Endothelial cell of hepatic sinusoid (primary cell): ENCODE data around the gene TNFRSF18.

Source experiments
- in situ Hi-C: cut with HindIII; loops from 2 replicates; pipeline ENCODE4 v1.10.0; 2017; ENCODE audit warnings: low sequenced_read_pairs

TNFRSF18 gene

DNA sequence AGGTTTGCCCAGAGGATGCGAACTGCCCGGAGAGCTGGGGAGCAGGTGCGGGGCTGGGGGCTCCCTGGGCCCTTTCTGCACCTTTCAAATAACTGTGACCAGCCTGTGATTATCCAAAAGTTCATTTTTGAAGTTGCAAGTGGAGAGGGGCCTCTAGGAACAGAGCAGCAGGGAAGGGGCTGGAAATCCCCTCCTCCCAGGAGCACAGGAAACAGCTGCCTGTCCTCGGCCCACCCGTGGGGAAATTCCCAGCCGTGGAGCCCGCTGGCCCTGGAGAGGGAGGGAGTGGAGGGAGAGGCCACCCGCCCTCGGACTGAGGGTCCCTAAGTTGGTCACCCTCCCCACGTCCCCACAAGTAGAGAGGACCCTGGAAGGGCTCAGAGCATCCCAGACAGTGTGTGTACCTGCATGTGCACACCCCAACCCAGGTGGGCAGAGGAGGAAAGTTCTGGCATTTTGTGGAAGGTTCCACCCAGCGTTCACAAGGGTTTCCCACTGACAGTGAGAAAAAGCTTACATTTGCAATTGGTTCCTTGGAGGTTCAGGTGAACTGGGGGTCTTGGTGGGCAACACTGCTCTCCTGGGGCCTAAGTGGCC lies 8.8 kb upstream of the TNFRSF18 start:
- in situ Hi-C loops, result no loop called here

DNA sequence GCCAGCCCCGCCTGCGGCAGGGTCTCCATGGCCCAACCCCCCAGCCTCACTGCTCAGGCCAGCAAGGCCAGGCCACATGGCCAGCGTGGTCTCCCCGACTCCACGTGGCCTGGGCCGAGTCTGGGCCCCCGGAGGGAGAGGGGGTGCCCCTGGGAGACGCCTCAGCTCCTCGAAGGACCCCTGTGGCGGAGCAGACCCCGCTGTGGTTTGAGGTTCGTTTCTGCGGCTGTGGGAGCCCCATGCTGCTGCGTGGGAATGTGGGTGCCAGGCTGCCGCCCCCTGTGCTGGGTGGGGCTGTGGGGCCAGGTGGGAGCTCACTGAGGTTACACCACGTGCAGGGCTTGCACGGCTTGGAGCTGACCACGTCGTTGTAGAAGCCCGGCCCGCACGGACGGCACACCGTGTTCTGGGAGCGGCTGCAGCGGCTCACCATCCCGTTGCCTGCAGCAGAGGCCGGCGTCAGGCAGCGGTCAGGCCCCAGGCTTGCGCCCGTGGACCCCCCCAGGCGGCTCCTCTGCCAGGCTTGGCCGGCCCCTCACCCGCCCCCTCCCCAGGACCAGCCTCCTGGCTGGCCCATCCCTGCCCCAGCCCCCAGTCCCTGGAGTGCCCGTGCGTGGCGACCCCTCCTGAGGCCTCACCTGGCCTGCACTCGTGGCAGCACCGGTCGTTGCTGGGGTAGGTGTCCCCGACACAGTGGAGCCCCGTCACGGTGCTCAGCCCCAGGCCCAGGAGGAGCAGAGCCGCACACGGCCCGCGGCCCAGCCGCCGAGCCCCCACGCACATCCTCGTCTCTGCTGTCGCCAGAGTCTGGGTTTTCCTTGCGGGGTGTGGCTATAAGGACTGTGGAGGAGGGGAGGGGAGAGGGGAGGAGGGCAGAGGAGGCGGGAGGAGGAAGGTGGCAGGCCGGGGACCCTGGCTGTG lies 7.2 kb upstream of the TNFRSF18 start, which contains the start of gene TNFRSF4:
TSS of gene TNFRSF4 (minus strand) at position 809 of the 921 bp plus-strand sequence. CDS start at position 783, 26 bp downstream.
- in situ Hi-C loops, result no loop called here

DNA sequence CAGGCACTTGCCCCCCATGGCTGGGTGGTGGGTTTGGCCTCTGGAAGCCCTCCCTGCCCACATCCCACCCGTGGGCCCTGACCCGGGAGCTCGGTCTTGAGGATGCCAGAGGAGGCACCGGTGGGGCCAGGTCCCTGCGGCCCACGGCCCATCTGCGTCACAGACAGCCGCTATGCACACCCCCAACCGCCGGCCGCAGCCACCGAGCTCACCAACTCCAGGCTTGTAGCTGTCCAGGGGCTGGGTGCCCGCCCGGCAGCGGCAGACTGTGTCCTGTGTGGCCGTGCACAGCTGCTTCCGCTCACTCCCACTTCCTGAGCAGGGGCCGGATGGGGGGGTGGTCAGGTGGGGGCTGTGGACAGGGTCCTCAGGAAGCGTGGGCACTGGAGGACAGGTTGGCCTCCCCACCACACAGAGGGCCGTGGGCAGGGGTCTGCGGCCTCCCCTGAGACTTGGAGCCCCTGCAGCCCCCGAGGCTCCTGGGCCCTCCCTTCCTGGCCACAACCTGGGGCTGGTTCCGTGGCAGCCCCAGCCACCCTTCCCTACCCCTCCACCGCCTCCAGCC lies 6.5 kb upstream of the TNFRSF18 start:
- in situ Hi-C loops, result no loop called here

DNA sequence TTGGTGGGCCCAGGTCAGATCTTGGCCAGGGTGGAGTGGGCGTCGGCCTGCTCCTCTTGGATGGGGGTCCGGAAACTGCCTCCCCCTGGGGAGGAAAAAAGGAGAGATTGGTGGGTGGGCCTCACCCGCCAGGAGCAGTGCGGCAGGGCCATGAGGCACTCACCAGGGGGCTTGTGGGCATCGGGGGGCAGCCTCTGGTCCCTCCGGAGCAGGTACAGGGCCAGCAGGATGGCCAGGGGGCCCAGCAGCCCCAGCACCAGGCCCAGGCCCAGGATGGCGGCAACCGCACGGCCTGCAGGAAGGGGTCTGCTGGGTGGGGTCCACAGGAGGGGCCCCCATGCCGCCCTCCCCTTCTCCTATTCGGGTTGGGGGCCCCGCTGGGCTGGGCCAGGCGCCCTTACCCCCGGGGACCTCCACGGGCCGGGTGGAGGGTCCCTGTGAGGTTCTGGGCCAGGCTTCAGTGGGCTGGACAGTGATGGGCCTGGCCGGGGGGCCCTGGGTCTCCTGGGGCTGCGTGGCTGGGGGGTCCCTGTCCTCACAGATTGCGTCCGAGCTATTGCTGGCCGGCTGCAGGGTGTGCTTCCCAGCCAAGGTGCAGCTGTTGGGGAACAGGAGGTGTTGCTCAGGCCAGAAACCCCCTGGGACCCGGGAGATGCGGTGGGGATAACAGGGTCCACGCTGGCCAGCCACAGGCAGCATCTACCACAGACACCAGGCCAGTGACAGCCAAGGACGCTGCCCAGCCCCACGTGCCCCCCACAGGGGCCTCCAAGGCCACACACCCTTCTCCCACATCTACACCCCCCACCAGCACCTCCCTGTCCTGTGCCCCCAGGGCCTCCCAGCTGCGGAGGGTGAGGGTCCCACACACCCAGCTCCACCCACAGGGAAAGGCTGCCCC lies 5.4 kb upstream of the TNFRSF18 start:
- in situ Hi-C loops, result no loop called here

DNA sequence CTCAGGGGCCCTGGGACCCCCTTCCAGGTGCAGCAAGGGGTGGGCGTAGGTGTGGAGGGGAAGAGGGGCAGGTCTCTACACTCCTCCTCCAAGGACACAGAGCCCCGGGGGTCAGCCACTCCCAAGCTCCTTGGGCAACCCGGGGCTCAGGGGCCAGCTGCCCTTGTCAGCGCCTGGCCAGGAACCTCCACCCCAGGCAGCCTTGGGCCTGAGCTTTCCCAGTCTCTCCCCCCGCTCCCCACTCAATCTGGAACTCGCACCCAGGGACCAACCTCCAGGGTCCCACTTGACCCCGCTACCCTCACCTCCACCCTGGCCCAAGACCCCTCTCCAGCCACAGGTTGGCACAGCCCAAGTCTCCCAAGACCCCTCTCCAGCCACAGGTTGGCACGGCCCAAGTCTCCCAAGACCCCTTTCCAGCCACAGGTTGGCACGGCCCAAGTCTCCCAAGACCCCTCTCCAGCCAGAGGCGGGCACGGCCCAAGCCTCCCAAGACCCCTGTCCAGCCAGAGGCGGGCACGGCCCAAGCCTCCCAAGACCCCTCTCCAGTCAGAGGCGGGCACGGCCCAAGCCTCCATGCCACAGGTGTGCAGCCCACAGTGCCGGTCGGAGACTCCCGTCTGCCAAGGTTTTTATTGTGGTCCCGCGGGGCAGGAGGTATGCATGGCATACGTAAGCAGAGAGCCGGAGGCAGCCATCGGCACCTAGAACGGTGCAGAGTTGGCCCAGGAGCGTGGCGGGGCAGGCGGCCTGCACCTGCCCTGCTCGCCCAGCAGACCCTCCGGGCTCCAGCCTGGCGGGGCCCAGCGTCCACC lies 4.5 kb upstream of the TNFRSF18 start:
- in situ Hi-C loops, result no loop called here

DNA sequence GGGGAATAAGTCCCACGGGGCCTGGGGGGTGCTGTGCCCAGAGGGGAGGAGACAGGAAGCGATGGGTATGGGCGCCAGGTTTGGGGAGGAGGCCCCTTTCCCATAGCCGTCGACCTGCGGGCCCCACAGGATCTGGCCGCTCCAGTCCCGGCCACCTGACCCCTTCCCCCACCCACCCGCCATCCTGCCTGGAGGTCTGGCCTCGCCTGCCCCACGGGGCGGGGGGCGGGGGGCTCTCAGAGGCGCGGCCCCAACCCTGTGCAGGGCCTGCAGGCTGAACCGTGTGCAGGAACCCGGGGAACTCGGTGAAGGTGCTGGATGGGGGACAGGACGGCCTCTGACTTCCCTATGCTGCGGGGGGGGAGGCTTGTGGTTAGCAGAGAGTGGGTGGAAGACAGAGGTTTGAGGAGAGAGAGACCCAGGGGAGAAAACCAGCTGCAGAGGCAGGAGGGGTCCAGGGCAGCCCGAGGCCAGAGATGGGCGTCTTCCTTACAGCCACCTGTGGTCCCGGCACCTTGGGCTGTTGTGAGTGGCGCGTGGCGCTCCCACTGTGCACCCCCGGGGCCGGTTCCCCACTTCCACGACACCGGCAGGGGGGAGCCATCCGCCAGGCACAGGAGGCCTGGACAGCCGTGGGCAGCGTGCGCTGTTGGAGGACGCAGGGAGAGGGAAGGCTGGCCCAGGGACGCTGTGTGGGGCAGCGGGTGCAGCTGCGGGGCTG lies 2.5 kb upstream of the TNFRSF18 start:
- in situ Hi-C loops, result no loop called here

DNA sequence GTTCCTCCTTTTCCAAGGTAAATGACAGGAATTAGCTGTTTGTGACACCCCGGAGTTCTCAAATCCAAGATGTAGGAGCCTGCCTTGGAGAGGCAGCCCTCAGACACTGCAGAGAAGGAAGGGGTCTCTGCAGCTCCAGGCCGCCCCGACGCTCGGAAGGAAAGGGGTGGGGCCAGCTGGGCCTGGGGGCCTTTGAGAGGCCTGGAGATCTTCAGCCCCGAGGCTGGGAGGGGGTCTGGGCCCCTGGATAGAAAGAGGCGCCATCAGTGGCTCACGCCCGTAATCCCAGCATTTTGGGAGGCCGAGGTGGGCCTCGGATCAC lies 1.1 kb upstream of the TNFRSF18 start:
- in situ Hi-C loops, result no loop called here

DNA sequence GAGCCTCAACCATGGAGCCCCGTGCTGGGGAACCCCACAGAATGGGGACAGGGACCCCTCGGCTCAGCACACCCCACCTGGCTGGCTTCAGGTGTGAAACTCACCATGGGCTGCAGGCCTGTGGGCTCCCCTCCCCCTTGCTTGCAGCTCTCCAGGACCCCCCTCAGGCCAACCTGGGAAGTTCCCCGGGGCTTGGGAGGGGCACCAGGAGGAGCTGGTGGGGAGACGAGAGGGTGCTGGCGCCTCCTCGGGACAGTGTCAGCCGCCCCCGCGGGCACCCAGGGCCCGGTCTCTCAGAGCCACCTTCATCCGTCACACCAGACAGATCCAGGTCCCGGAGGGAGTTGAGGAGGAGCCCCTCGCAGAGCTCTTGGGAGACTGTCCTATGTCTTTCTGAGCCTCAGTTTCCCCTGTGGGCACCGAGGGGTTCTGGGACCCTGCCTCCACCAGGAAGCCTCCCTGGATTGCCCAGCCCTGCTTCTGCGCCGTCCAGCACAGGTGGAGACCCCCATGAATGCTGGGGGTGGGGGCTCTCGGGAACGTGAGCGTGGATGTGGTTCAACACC lies 657 bp upstream of the TNFRSF18 start:
- in situ Hi-C loops, result no loop called here

DNA sequence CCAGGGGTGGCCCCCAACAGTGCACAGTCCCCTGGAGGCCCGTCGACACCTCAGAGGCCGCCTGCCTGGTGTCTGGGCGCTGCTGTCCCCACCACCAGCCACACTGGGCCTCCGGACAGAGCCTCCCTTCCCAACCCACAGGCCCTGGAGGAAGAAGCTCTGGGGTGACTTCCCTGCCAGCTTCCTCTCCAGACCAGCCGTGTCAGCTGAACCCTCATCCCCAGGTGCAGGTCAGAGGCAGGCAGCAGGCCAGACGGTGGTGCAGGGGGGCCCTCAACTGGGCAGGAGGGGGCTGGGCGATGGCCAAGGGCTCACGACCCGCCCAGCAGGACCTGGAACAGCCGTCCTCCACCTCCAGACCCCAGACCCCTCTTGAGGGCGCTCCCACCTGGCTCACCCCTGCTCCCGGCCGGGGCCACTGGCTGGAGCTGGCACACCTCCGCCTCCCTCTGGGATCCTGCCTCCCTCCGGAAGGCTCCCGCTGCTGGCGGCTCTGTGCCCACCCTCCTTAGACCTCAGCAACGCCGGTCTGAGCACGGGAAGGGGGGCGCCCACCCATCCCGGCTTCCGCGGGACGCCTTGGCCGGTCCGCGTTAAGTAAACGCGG lies 520 bp downstream of the TNFRSF18 start:
- in situ Hi-C loops, result no loop called here

DNA sequence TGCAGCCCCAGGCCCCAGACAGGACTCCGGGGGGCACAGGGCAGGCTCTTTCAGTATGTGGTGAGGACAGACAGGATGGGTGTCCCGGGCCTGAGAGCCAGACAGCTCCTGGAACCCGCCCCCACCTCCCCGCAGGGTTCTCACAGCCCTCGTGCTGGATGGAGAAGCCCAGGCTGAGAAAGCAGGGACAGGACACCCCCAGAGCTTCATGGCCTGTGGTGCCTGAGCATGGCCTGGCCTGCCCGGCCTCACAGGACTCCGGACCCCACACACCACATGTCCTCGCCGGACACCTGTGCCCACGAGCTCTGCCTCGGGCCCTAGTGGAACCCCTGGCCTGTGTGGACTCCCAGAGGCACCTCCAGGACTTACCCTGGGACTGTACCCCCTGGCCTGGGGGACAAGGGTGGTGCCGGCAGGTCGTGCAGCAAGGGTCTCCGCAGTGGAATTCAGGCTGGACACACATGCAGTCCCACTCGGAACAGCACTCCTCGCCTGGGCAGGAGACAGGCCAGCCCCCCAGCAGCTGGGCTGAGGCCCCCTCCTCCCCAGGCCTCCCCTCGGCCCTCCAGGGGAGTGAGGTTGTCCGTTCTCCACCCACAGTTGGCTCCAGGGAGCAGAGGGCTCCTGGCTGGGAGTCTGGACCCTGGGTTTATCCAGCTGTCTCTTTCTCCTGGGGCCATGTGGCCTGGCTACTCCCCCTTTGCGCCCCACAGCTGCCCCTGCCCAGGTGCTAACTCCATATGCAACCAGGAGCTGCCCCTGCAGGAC lies 1.2 kb downstream of the TNFRSF18 start:
- in situ Hi-C loops, result no loop called here

DNA sequence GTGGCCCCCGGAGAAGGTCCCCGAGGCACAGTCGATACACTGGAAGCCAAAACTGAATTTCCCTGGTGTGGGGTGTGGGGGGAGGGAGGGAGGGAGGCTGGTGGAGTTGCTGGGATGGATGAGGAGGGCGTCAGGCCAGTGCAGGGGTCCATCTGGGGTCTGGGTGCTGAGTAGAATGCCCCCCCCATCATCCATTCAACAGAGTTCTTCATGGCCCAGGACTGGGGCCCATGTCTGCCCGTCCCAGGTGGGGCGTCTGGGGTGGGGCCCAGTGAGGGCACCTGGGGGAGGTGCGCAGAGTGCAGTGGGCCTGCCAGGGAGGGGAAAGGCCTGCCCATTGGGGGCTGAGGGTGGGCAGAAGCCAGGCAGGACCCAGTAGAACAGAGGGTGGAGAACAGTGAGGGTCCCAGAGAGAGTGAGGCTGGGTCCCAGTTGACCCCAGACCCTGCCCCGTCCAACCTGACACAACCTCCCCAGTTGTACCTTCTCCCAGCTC lies 1.9 kb downstream of the TNFRSF18 start:
- in situ Hi-C loops, result no loop called here

DNA sequence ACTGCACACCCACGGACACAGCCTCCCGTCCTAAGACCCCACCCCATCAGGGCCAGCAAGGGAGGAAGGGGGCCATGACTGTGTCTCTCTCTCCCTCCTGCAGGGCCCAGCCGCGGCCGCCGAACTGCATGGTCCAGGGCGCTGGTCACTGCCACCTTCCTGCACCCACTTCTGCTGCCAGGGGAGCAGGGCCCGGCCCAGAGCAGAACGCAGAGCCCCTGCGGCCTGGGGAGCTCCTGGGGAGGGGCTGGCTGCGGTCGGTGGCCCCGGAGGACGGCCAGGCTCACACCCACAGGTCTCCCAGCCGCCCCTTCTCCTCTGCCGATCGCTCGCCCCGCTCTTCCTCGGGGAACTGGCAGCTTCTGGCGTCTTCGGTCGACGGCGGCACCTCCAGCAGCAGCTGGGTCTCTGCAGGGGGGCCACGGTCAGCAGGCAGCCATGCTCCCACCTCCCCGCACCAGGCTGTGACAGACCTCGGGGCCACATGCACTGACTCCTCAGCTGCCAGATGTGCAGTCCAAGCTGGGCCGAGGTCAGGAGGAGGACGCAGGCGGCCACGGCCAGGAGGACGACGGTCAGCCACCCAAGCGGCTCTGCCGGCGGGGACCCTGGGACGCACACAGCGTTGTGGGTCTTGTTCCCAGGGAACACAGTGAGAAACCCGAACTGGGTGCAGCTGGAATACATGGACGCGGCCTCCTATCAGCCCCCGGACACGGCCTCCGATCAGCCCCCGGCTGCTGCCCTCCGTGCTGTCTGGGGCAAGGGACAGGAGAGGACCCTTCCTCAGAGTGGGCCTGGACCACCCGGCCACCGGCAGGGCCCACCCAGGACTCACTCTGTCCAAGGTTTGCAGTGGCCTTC lies 2.6 kb downstream of the TNFRSF18 start:
- in situ Hi-C loops, result no loop called here

DNA sequence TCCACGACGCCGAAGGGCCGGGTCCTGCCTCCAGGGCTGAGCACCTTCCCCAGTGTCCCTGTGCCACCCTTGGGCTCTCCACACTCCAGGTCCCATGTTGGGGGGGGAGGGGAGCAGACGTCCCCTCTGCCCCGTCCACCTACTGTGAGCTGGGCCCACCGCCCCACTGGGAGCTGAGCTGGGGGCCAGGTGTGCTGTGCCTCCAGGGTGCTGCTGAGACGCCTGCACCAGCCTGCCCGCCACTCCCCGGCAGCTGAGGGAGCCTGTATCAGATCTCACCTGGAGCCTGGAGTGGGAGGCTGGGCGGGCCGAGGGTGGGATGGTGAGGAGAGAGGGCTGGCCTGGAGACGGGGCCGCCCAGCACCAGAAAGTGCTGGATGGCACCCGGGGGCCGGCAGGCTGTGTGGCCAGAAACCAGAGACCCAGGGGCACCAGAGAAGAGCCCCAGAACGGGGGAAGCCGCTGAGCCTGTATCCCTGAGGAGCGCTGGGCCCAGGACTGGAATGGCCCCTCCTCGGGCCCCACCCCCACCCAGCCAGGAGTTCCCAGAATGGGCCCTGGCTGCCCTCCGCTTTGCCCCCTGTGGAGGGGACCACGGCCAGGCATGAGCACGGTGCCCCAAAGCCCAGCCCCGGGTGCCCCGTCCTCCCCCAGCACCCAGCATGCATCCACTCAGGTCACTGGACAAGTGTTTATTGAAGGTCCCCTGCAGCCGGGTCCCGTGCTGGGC lies 3.4 kb downstream of the TNFRSF18 start:
- in situ Hi-C loops, result no loop called here

DNA sequence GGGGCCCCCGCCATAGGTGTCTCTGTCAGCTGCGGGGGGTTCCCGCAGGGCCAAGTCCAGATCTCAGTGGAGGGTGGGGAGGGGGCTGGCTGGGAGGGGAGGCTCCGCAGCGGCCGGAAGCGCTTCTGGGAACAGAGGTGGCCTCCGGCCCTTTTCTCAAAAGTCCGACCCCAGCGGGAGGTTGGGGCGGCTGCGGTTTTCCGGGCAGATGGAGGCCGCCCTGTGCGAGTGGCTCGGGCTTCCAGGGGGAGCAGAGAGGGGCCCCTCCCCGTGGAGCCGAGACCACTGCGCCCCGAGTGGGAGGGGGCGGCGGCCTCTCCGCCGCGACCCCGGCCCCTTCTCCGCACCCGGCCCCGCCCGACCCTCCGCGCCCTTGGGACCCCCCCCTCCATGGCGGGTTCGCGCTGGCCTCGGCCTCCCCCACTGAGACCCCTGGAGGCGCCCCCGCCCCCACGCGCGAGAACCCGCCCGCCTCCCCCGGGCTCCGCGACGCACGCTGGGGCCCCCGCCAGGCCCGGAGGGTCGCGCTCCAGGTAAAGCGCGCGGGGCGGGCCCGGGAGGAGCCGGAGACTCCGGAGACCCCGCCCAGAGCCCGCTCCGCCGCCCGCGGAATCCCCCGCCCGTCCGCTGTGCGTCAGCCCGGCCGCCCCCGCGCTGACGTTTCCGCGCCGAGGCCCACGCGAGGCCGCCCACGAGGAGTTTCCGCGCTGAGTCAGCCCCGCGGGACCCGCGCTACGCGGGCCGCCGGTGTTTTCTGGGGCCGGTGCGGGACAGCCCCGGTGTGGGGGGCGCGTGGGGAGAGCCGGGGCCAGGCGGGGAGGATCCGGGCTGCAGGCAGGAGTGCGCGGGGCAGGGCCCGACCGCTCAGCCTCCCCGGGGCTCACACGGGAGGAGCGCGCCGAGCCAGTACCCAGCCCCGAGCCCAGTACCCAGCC lies 5.2 kb downstream of the TNFRSF18 start:
- in situ Hi-C loops, result no loop called here
